Transverse colon (tissue), 4 donors: ENCODE data around the gene ITPKB. TPM values are rescaled to one million over a fixed set of nuclear protein-coding genes. Genes with fewer than 3 reads are reported as not detected.

Experiments
- DNase-seq: peaks from one replicate; pipeline ENCODE4 v3.0.0-alpha.2; 2019
- H3K27ac ChIP-seq, 4 donors: fragments of 200-600 bp; sonication (generic); 2 replicates each; pipeline ENCODE4 v1.5.1; 2016 to 2018; ENCODE audit warnings: inconsistent platforms in 4 of 4
- H3K27me3 ChIP-seq: fragments of 200-600 bp; sonication (generic); 2 replicates; pipeline ENCODE4 v1.5.1; 2017; ENCODE audit warnings: inconsistent platforms
- H3K36me3 ChIP-seq, 4 donors: fragments of 200-600 bp; sonication (generic); 2 replicates each; pipeline ENCODE4 v1.5.1; 2017 to 2019; ENCODE audit warnings: inconsistent platforms in 4 of 4
- H3K4me1 ChIP-seq, 4 donors: fragments of 200-600 bp; sonication (generic); 2 replicates each; pipeline ENCODE4 v1.5.1; 2017 to 2020; ENCODE audit warnings: inconsistent platforms in 4 of 4
- H3K4me3 ChIP-seq, 4 donors: fragments of 200-600 bp; sonication (generic); 1 replicate in 1 of 4; 2 replicates in 3 of 4; pipeline versions ENCODE4 v1.5.1 to v1.6.1; 2017 to 2019; ENCODE audit warnings: inconsistent platforms in 4 of 4
- H3K9me3 ChIP-seq, 2 donors: fragments of 200-600 bp; sonication (generic); 2 replicates each; pipeline ENCODE4 v1.5.1; 2017 to 2019; ENCODE audit warnings: inconsistent platforms in 2 of 2
- CTCF ChIP-seq, 5 experiments: fragments of 200-600 bp in 3 of 5; fragments of 450-650 bp in 2 of 5; sonication (generic) in 3 of 5; IDR thresholded peaks; 1 replicate in 2 of 5; 2 replicates in 3 of 5; pipeline ENCODE4 v1.5.1; 2016 to 2017; ENCODE audit warnings: antibody characterized with exemption in 5 of 5, inconsistent platforms in 3 of 5, mild to moderate bottlenecking in 2 of 5, moderate library complexity in 1 of 5
- EP300 ChIP-seq: sonication (generic); formaldehyde crosslinking; IDR thresholded peaks from one replicate; pipeline ENCODE4 v1.6.1; 2017; ENCODE audit warnings: antibody characterized with exemption, low read depth
- POLR2A ChIP-seq: fragments of 450-650 bp; IDR thresholded peaks from one replicate; pipeline ENCODE4 v1.6.1; 2016; ENCODE audit warnings: antibody characterized with exemption, mild to moderate bottlenecking, moderate library complexity
- POLR2AphosphoS5 ChIP-seq, 3 donors: sonication (generic); formaldehyde crosslinking; IDR thresholded peaks; one replicate each; pipeline ENCODE4 v1.6.1; 2016; ENCODE audit warnings: antibody characterized with exemption in 3 of 3
- WGBS, 2 donors: methylation state at CpG; one replicate each; pipeline ENCODE4 v1.1.5; 2018; ENCODE audit warnings: low coverage in 1 of 2; 5-methylcytosine and 5-hydroxymethylcytosine counted together
- in situ Hi-C, 4 donors: fragments of 200-750 bp; cut with MboI; loops; one replicate each; pipeline versions ENCODE4 v1.15.0 to v1.15.1; 2017; ENCODE audit warnings: low sequenced_read_pairs in 3 of 4, low pct_ligation_motif_present in 1 of 4, low pct_unique_long_range_greater_than_20kb in 1 of 4
- intact Hi-C: fragments of 100-400 bp; cut with DNase I; formaldehyde crosslinking; loops from one replicate; pipeline ENCODE4 v1.15.1; 2023; ENCODE audit warnings: low total_unique reads
- total RNA-seq, 4 donors: library from RNA; depleted of rRNA; stranded (reverse); fragments of >200 nt; gene quantifications; one replicate each; pipeline ENCODE4 v1.1.0, GENCODE V29; 2016

ITPKB gene
- total RNA-seq, 4 donors from 2014 or later: 14.3 to 57.6 (median 23.7) TPM

GRCh38 chr1:226697929-226698544, 41.0 kb downstream of the ITPKB start:
- WGBS, 2 donors: 71% methylated on average over 5 of the region's 5 CpGs; no CpG with 5 or more reads in 1 of the 2 donors
- Histone ChIP-seq H3K27ac (peak overlapping the region; percentile 51 to 68 (median 66)), H3K27me3 (no peaks in the 10 kb centered on the region), H3K36me3 (no peaks in the 10 kb centered on the region), H3K4me3 (no peak overlapping the region), H3K9me3 (no peaks in the 10 kb centered on the region), H3K4me1 (peaks cover 17 to 53% (median 29%) of the 10 kb centered on the region in 4 donors)
- TF ChIP-seq CTCF (IDR thresholded peaks at IDR 0.05): no peak
- no peak for TF ChIP-seq POLR2A
- TF ChIP-seq POLR2AphosphoS5 (IDR thresholded peaks at IDR 0.05): no peak
- TF ChIP-seq EP300: no peak
- intact Hi-C loops (loop anchor here (10.0 kb wide), 1 partner anchor 63 kb away; no protein-coding TSS in a partner anchor), in situ Hi-C loops (no loop called here)
- DNase-seq: no peak

- TF ChIP-seq POLR2AphosphoS5 (IDR thresholded peaks at IDR 0.05): no peak
- no peak for TF ChIP-seq POLR2A
- TF ChIP-seq EP300: no peak
- TF ChIP-seq CTCF (IDR thresholded peaks at IDR 0.05): no peak
- intact Hi-C loops (loop anchor here (10.0 kb wide), 1 partner anchor 63 kb away; no protein-coding TSS in a partner anchor), in situ Hi-C loops (no loop called here)
- Histone ChIP-seq H3K9me3 (no peaks in the 10 kb centered on the region), H3K4me3 (no peak overlapping the region), H3K27me3 (no peaks in the 10 kb centered on the region), H3K27ac (peak overlapping the region; percentile 51 to 68 (median 66)), H3K36me3 (no peaks in the 10 kb centered on the region), H3K4me1 (peaks cover 14 to 52% (median 32%) of the 10 kb centered on the region in 4 donors)
- WGBS, 2 donors: 20 to 63% methylated on average over 1 to 5 of the region's 5 CpGs
- no peak for DNase-seq
Measured at GRCh38 chr1:226697151-226697928, 41.7 kb downstream of the ITPKB start.

GRCh38 chr1:226696547-226696946, 42.5 kb downstream of the ITPKB start:
- TF ChIP-seq EP300: no peak
- TF ChIP-seq POLR2A: no peak
- no peak for TF ChIP-seq POLR2AphosphoS5 (IDR thresholded peaks at IDR 0.05)
- no peak for TF ChIP-seq CTCF (IDR thresholded peaks at IDR 0.05)
- Histone ChIP-seq H3K27me3 (no peaks in the 10 kb centered on the region), H3K9me3 (no peaks in the 10 kb centered on the region), H3K4me3 (no peak overlapping the region), H3K36me3 (no peaks in the 10 kb centered on the region), H3K27ac (peak overlapping the region; percentile 51 to 68 (median 66)), H3K4me1 (peaks cover 14 to 52% (median 34%) of the 10 kb centered on the region in 4 donors)
- DNase-seq: no peak
- in situ Hi-C loops: no loop called here
- 95% methylated on average over 7 of the region's 7 CpGs; no CpG with 5 or more reads in 1 of the 2 donors for whole genome bisulfite sequencing, 2 donors
- intact Hi-C loops: loop anchor here (10.0 kb wide), 1 partner anchor 62 kb away; no protein-coding TSS in a partner anchor

- H3K27ac ChIP-seq: peak overlapping the region in 3 of 4 donors; percentile 2 to 80 (median 68)
- 71 to 79% methylated on average over 6 to 7 of the region's 7 CpGs for WGBS, 2 donors
- intact Hi-C loops: loop anchor here (10.0 kb wide), 1 partner anchor 61 kb away; no protein-coding TSS in a partner anchor
Measured at GRCh38 chr1:226695335-226695900, 43.7 kb downstream of the ITPKB start.

More at GRCh38 chr1:226695335-226695900, 43.7 kb downstream of the ITPKB start:
- no peak for TF ChIP-seq POLR2AphosphoS5 (IDR thresholded peaks at IDR 0.05)
- no peak for TF ChIP-seq CTCF (IDR thresholded peaks at IDR 0.05)
- no peak for TF ChIP-seq POLR2A
- no peak for TF ChIP-seq EP300
- H3K4me1 ChIP-seq: peaks cover 23 to 62% (median 38%) of the 10 kb centered on the region in 4 donors
- no peaks in the 10 kb centered on the region for H3K27me3 ChIP-seq
- H3K9me3 ChIP-seq: no peaks in the 10 kb centered on the region
- no peaks in the 10 kb centered on the region for H3K36me3 ChIP-seq
- in situ Hi-C loops: no loop called here
- no peak for DNase-seq
- no peak overlapping the region for H3K4me3 ChIP-seq
